Activated CD4-positive, alpha-beta T cell treated with anti-CD3 and anti-CD28 coated beads for 24 hours (primary cell): ENCODE measurements around the gene RCBTB1.

Experiments
- DNase-seq, 2 donors: peaks; one replicate each; pipeline ENCODE4 v3.0.0-alpha.2; 2020; ENCODE audit warnings: low read depth in 2 of 2

RCBTB1 gene

GRCh38 chr13:49559006-49559405, 26.4 kb downstream of the RCBTB1 start:
- no peak for DNase-seq

GRCh38 chr13:49554387-49554786, 31.0 kb downstream of the RCBTB1 start:
- no peak for DNase-seq

- DNase-seq: no peak
Measured at GRCh38 chr13:49553888-49554287, 31.5 kb downstream of the RCBTB1 start.

GRCh38 chr13:49550942-49551644, 34.3 kb downstream of the RCBTB1 start:
- no peak for DNase-seq

- no peak for DNase-seq
Measured at GRCh38 chr13:49549289-49549688, 36.1 kb downstream of the RCBTB1 start.

GRCh38 chr13:49546561-49546960, 38.8 kb downstream of the RCBTB1 start:
- DNase-seq: no peak

GRCh38 chr13:49545661-49546060, 39.7 kb downstream of the RCBTB1 start:
- no peak for DNase-seq

- no peak for DNase-seq
Measured at GRCh38 chr13:49543656-49544055, 41.7 kb downstream of the RCBTB1 start.

- DNase-seq: no peak
Measured at GRCh38 chr13:49540552-49540951, 44.8 kb downstream of the RCBTB1 start.

GRCh38 chr13:49539746-49540145, 45.6 kb downstream of the RCBTB1 start:
- no peak for DNase-seq

- no peak for DNase-seq
Measured at GRCh38 chr13:49539313-49539712, 46.0 kb downstream of the RCBTB1 start.

- no peak for DNase-seq
Measured at GRCh38 chr13:49538404-49538803, 47.0 kb downstream of the RCBTB1 start.

GRCh38 chr13:49536144-49536873, 49.0 kb downstream of the RCBTB1 start:
- DNase-seq: no peak

GRCh38 chr13:49533591-49534269, 51.6 kb downstream of the RCBTB1 start:
- no peak for DNase-seq

GRCh38 chr13:49533011-49533410, 52.3 kb downstream of the RCBTB1 start:
- no peak for DNase-seq

GRCh38 chr13:49532593-49532992, 52.8 kb downstream of the RCBTB1 start:
- no peak for DNase-seq

- DNase-seq: no peak
Measured at GRCh38 chr13:49530457-49530856, 54.9 kb downstream of the RCBTB1 start.

- DNase-seq: no peak
Measured at GRCh38 chr13:49528161-49528560, 57.2 kb downstream of the RCBTB1 start.

- DNase-seq: no peak
Measured at GRCh38 chr13:49527123-49527522, 58.2 kb downstream of the RCBTB1 start.

GRCh38 chr13:49524740-49525501, 60.4 kb downstream of the RCBTB1 start:
- DNase-seq: no peak

- DNase-seq: no peak
Measured at GRCh38 chr13:49521224-49521623, 64.1 kb downstream of the RCBTB1 start.

GRCh38 chr13:49517461-49517860, 67.9 kb downstream of the RCBTB1 start:
- DNase-seq: no peak
